NOMO-1 (cell line): ENCODE measurements around the gene MAU2.

Source experiments
- DNase-seq, 2 experiments: peaks; one replicate each; lab custom pipeline; 2025; ENCODE audit not compliant: unreplicated experiment in 2 of 2; lab: John Stamatoyannopoulos, UW

The MAU2 gene

DNA sequence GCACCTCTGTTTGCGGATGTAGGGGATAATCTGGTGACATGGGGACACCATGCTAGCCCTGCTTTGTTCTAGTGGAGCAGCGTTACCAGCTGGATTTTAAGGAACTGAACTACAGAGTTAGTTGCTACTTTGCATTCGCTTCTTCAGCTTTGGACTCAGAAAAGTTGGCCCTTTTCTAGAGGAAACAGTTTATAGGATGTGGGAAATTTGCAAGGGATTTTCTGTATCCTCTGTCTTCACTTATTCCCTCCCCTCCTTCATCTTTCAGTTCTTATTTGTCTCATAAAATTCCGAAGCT lies 87.0 kb downstream of the MAU2 start:
- DNase-seq, result no peak
